Adipocyte (in vitro differentiated cells): ENCODE measurements around the gene TNFSF15.

ENCODE experiments used
- DNase-seq: peaks from one replicate; pipeline ENCODE4 v3.0.0-alpha.2; 2015; ENCODE audit warnings: low read depth
- H3K27me3 ChIP-seq: replicated peaks from 2 replicates; pipeline ENCODE4 v1.7.0; 2013; ENCODE audit warnings: mild to moderate bottlenecking, low read length, moderate library complexity; ENCODE audit not compliant: control insufficient read depth, insufficient read depth
- H3K36me3 ChIP-seq: 2 replicates; pipeline ENCODE4 v1.7.0; 2013; ENCODE audit warnings: low read length, mild to moderate bottlenecking, moderate library complexity; ENCODE audit not compliant: control insufficient read depth, insufficient read depth, severe bottlenecking
- H3K4me1 ChIP-seq: 2 replicates; pipeline ENCODE4 v1.7.0; 2013; ENCODE audit warnings: mild to moderate bottlenecking, low read length, moderate library complexity; ENCODE audit not compliant: control insufficient read depth, insufficient read depth
- H3K4me3 ChIP-seq: 2 replicates; pipeline ENCODE4 v1.7.0; 2013; ENCODE audit warnings: mild to moderate bottlenecking, low read length, moderate library complexity
- H3K9ac ChIP-seq: 2 replicates; pipeline ENCODE4 v1.7.0; 2013; ENCODE audit warnings: mild to moderate bottlenecking, low read length, moderate library complexity
- H3K9me3 ChIP-seq: 2 replicates; pipeline ENCODE4 v1.7.0; 2013; ENCODE audit warnings: mild to moderate bottlenecking, low read length, moderate library complexity; ENCODE audit not compliant: control insufficient read depth

The TNFSF15 gene

GRCh38 chr9:114769624-114770023 lies 36.2 kb downstream of the TNFSF15 start:
- H3K9ac ChIP-seq: no peak overlapping the region
- no peaks in the 10 kb centered on the region for H3K27me3 ChIP-seq
- DNase-seq: peak; percentile 73
- H3K4me1 ChIP-seq: peaks cover 11% of the 10 kb centered on the region
- H3K9me3 ChIP-seq: no peaks in the 10 kb centered on the region
- no peak overlapping the region for H3K4me3 ChIP-seq
- H3K36me3 ChIP-seq: no peaks in the 10 kb centered on the region

DNA sequence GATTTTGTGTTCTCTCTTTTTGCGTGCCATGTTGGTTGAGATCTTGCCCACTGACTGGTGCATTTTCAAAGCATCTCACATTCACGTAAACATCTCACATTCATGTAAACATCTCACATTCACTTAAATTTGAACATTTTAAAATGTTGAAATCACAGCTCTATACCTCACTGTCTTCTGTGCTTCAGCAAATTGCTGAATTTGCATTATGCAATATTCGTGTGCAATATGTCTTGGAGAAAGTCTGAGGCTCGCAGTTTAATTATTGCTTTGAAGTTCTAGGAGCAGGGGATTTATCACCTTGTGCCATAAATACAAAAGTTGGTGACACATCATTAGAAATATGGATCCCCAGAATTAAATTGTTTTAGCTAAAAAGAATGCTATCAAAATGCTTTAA lies 42.6 kb downstream of the TNFSF15 start:
- no peaks in the 10 kb centered on the region for H3K4me1 ChIP-seq
- no peaks in the 10 kb centered on the region for H3K36me3 ChIP-seq
- H3K4me3 ChIP-seq: no peak overlapping the region
- H3K9me3 ChIP-seq: no peaks in the 10 kb centered on the region
- H3K27me3 ChIP-seq: no peaks in the 10 kb centered on the region
- no peak overlapping the region for H3K9ac ChIP-seq
- no peak for DNase-seq

DNA sequence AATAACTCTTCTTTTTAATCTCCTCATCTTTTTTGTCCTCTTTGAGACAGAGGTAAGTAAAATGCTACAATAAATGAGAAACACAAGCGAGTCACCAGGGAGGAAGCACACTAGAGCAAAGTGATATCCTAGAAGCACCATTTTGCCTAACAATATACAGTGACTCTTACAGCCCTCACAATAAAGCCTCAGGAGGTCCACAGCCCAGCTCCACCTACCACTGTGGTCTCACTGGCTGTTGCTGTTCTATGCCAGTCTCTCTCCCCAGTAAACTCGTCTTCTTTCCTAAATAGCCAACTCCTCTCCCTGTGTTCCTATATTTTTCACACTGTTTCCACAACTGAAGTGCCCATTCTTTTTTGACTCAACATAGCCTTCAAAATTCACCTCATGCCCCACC lies 44.3 kb downstream of the TNFSF15 start:
- no peaks in the 10 kb centered on the region for H3K27me3 ChIP-seq
- no peak overlapping the region for H3K4me3 ChIP-seq
- H3K9me3 ChIP-seq: no peaks in the 10 kb centered on the region
- no peaks in the 10 kb centered on the region for H3K4me1 ChIP-seq
- no peak for DNase-seq
- H3K9ac ChIP-seq: no peak overlapping the region
- H3K36me3 ChIP-seq: no peaks in the 10 kb centered on the region

DNA sequence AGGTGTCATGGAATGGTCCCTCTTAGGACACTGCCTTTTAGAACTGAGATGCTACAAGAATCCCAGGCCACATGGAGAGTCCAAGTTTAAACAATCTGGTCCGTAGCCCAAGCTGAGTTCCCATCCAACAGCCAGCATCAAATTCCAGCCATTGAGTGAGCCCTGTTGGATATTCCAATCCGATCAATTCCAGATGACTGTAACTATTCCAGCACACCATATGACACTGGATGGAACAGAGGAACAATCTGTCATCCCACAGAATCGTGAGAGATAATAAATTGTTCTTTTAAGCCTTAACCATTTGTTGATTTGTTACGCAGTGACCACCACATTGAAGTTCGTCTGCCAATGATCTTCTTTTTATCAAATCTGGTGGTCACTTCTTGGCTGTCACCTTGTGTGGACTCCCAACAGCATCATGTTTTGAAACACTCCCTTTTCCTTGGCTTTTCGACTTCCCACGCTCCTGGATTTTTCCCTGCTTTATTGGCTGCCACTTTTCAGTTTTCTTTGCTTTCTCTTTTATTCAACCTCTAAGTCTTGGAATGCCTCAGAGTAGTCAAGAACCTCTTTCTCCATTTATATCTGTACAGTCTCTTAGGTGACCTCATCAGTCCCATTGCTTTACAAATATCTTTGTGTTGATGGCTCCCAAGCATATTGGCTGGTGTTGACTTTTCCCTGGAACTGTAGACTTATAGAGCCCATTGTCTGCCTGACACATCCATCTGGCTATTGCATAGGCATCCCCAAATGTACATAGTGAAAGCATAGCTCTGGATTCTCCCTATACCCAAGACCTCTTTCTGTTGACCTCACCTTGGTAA lies 46.1 kb downstream of the TNFSF15 start:
- Histone ChIP-seq H3K9ac (no peak overlapping the region), H3K27me3 (no peaks in the 10 kb centered on the region), H3K9me3 (no peaks in the 10 kb centered on the region), H3K4me3 (no peak overlapping the region), H3K4me1 (no peaks in the 10 kb centered on the region), H3K36me3 (no peaks in the 10 kb centered on the region)
- no peak for DNase-seq

- Histone ChIP-seq H3K36me3 (no peaks in the 10 kb centered on the region), H3K9me3 (no peaks in the 10 kb centered on the region), H3K27me3 (no peaks in the 10 kb centered on the region), H3K4me1 (no peaks in the 10 kb centered on the region), H3K9ac (no peak overlapping the region), H3K4me3 (no peak overlapping the region)
- DNase-seq: no peak
Measured at GRCh38 chr9:114757984-114758383, 47.9 kb downstream of the TNFSF15 start.

GRCh38 chr9:114757395-114757794 lies 48.4 kb downstream of the TNFSF15 start:
- Histone ChIP-seq H3K9ac (no peak overlapping the region), H3K9me3 (no peaks in the 10 kb centered on the region), H3K27me3 (no peaks in the 10 kb centered on the region), H3K36me3 (no peaks in the 10 kb centered on the region), H3K4me1 (no peaks in the 10 kb centered on the region), H3K4me3 (no peak overlapping the region)
- no peak for DNase-seq

GRCh38 chr9:114756920-114757319 lies 48.9 kb downstream of the TNFSF15 start:
- no peak for DNase-seq
- Histone ChIP-seq H3K36me3 (no peaks in the 10 kb centered on the region), H3K27me3 (no peaks in the 10 kb centered on the region), H3K4me1 (no peaks in the 10 kb centered on the region), H3K4me3 (no peak overlapping the region), H3K9me3 (no peaks in the 10 kb centered on the region), H3K9ac (no peak overlapping the region)

DNA sequence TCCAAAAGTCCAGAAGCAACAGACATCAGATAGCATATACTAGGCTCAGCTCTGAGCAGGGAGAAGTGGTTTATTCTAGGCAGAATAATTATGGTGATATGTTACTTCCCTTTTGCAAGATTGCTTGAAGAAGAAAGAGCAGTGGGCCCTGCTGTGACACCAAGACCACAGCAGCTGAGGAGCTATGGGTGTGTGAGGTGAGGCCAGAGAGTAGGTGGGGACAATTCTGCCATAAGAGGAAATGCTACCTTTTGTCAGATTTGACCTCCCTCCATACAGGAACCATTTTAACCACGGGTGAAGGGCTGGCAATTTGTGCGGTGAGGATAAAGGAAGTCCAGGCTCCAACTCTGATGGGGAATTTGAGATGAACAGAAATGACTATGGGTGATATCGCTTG lies 51.3 kb downstream of the TNFSF15 start:
- Histone ChIP-seq H3K9ac (no peak overlapping the region), H3K9me3 (no peaks in the 10 kb centered on the region), H3K4me3 (no peak overlapping the region), H3K27me3 (no peaks in the 10 kb centered on the region), H3K36me3 (no peaks in the 10 kb centered on the region), H3K4me1 (no peaks in the 10 kb centered on the region)
- DNase-seq: no peak

DNA sequence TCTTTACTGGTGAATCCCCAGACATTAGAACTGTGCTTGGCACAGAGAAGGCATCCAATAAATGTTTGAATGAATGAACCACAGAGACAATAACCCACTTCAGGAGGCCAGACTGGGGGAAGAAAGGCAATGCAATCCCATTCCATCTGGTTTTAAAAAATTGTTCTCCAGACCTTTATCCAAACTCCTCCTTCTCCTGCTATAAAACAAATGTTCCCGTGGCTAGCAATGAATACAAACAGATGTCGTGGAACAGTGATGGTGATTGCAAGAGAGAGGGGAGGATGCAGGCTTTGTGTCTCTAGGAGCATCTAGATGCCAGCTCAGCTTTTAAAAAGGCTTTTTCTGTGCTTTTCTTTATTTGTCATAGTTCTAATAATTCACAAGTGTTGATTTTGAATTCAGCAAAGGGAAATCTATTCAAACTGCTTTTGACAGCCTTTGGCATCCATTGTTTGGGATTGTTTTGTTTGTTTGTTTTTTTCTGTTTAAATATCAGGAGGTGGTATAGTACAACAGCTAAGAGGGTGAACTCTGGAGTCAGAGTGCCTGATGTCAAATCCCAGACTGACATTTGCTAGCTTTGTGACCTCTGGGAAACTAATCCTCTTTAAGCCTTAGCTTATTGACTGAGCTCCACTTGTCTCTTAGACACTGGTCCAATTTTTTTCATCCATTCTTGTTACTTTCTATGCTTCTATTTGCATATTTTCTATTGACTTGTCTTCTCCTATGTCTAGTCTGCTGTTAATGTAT lies 59.1 kb downstream of the TNFSF15 start:
- H3K4me3 ChIP-seq: no peak overlapping the region
- peak; percentile 87 for DNase-seq
- no peaks in the 10 kb centered on the region for H3K36me3 ChIP-seq
- no peaks in the 10 kb centered on the region for H3K9me3 ChIP-seq
- H3K9ac ChIP-seq: peak overlapping the region; percentile 2
- H3K27me3 ChIP-seq: no peaks in the 10 kb centered on the region
- peaks cover 22% of the 10 kb centered on the region for H3K4me1 ChIP-seq

- Histone ChIP-seq H3K36me3 (no peaks in the 10 kb centered on the region), H3K27me3 (no peaks in the 10 kb centered on the region), H3K9me3 (no peaks in the 10 kb centered on the region), H3K9ac (no peak overlapping the region), H3K4me3 (no peak overlapping the region), H3K4me1 (peaks cover 22% of the 10 kb centered on the region)
- peak; percentile 38 for DNase-seq
Measured at GRCh38 chr9:114745879-114746550, 59.8 kb downstream of the TNFSF15 start.

- Histone ChIP-seq H3K9ac (no peak overlapping the region), H3K36me3 (no peaks in the 10 kb centered on the region), H3K4me1 (peaks cover 22% of the 10 kb centered on the region), H3K9me3 (no peaks in the 10 kb centered on the region), H3K27me3 (no peaks in the 10 kb centered on the region), H3K4me3 (no peak overlapping the region)
- DNase-seq: peak; percentile 68
Measured at GRCh38 chr9:114745108-114745848, 60.6 kb downstream of the TNFSF15 start.
